Loucy (cell line): ENCODE measurements around the gene IFITM1.
A peak's percentile ranks its signal among the peaks of the same experiment; 100 is the strongest.
"Not testable (repeated sequence)": the region's sequence is repeated elsewhere in the genome, so short reads cannot be mapped to it uniquely, and the experiment has no call there.

ENCODE experiments used
- H2AFZ ChIP-seq: fragments of 200-600 bp; sonication (generic); 2 replicates; pipeline ENCODE4 v1.6.0; 2016; ENCODE audit warnings: antibody characterized with exemption, mild to moderate bottlenecking, low read length, moderate library complexity
- H3F3A ChIP-seq: fragments of 200-600 bp; 2 replicates; pipeline ENCODE4 v1.6.0; 2016; ENCODE audit warnings: antibody characterized with exemption, low read depth, mild to moderate bottlenecking
- H3K27me3 ChIP-seq: fragments of 200-600 bp; sonication (generic); 2 replicates; pipeline ENCODE4 v1.6.1; 2014; ENCODE audit warnings: low read length, mild to moderate bottlenecking; ENCODE audit not compliant: insufficient read depth, poor library complexity, severe bottlenecking
- H3K36me3 ChIP-seq: fragments of 200-600 bp; sonication (generic); 2 replicates; pipeline ENCODE4 v1.6.1; 2016; ENCODE audit warnings: low read length; ENCODE audit not compliant: insufficient read depth
- H3K4me1 ChIP-seq: fragments of 200-600 bp; sonication (generic); 2 replicates; pipeline ENCODE4 v1.5.1; 2014; ENCODE audit warnings: low read length, mild to moderate bottlenecking; ENCODE audit not compliant: insufficient read depth, poor library complexity, severe bottlenecking
- H3K4me2 ChIP-seq: fragments of 200-600 bp; sonication (generic); 2 replicates; pipeline ENCODE4 v1.6.0; 2014; ENCODE audit warnings: antibody characterized with exemption, low read length, low read depth, mild to moderate bottlenecking; ENCODE audit not compliant: poor library complexity, severe bottlenecking
- H3K4me3 ChIP-seq: fragments of 200-600 bp; sonication (generic); 2 replicates; pipeline ENCODE4 v1.5.1; 2014; ENCODE audit warnings: low read length, mild to moderate bottlenecking, mixed read lengths; ENCODE audit not compliant: poor library complexity, severe bottlenecking
- H3K79me2 ChIP-seq: fragments of 200-600 bp; sonication (generic); 2 replicates; pipeline ENCODE4 v1.6.1; 2014; ENCODE audit warnings: low read length; ENCODE audit not compliant: insufficient read depth
- H3K9ac ChIP-seq: fragments of 200-600 bp; sonication (generic); 2 replicates; pipeline ENCODE4 v1.6.0; 2014; ENCODE audit warnings: mild to moderate bottlenecking, low read depth, low read length, moderate library complexity; ENCODE audit not compliant: poor library complexity, severe bottlenecking
- H3K9me2 ChIP-seq: fragments of 200-600 bp; sonication (generic); replicated peaks from 2 replicates; pipeline ENCODE4 v1.6.1; 2016; ENCODE audit warnings: low read depth, low read length, mixed read lengths
- H3K9me3 ChIP-seq: fragments of 200-600 bp; sonication (generic); 2 replicates; pipeline ENCODE4 v1.6.1; 2014; ENCODE audit warnings: mild to moderate bottlenecking, antibody characterized with exemption, low read length, low read depth; ENCODE audit not compliant: insufficient read depth
- H4K20me1 ChIP-seq: fragments of 200-600 bp; sonication (generic); 2 replicates; pipeline ENCODE4 v1.6.0; 2014; ENCODE audit warnings: antibody characterized with exemption, low read length, mild to moderate bottlenecking; ENCODE audit not compliant: insufficient read depth, poor library complexity, severe bottlenecking
- CTCF ChIP-seq: fragments of 200-600 bp; sonication (generic); conservative IDR thresholded peaks from 2 replicates; pipeline ENCODE4 v1.5.1; 2014; ENCODE audit warnings: mild to moderate bottlenecking, antibody characterized with exemption, low read length
- EZH2phosphoT487 ChIP-seq: fragments of 200-600 bp; IDR thresholded peaks from 2 replicates; pipeline ENCODE4 v1.6.1; 2018; ENCODE audit warnings: antibody characterized with exemption, mild to moderate bottlenecking, moderate library complexity, borderline replicate concordance

The IFITM1 gene

GRCh38 chr11:306645-307371, 7.0 kb upstream of the IFITM1 start:
- Histone ChIP-seq H3K27me3 (no peaks in the 10 kb centered on the region), H3K9ac (peak overlapping the region; percentile 98), H3K4me3 (peak overlapping the region; percentile 98), H3K4me2 (peak overlapping the region; percentile 89), H3K4me1 (peaks cover 32% of the 10 kb centered on the region), H3K36me3 (no peaks in the 10 kb centered on the region), H3F3A (peaks cover 4% of the 10 kb centered on the region; the same call in 1 of the 2 replicates), H2AFZ (no peak overlapping the region), H3K79me2 (peaks cover 49% of the 10 kb centered on the region), H3K9me2 (no peaks in the 10 kb centered on the region), H3K9me3 (no peaks in the 10 kb centered on the region), H4K20me1 (peaks cover 4% of the 10 kb centered on the region)
- no peak for TF ChIP-seq CTCF
- no peak for TF ChIP-seq EZH2phosphoT487

- peak; percentile 41 for TF ChIP-seq CTCF
- H3K9me3 ChIP-seq, H3K27me3 ChIP-seq, H2AFZ ChIP-seq, H3F3A ChIP-seq, H3K36me3 ChIP-seq, H4K20me1 ChIP-seq, H3K9me2 ChIP-seq: not testable (repeated sequence)
- H3K4me3 ChIP-seq: peak within 1 kb of the TSS; percentile 98
- peaks cover 61% of the 10 kb centered on the region for H3K79me2 ChIP-seq
- peaks cover 44% of the 10 kb centered on the region for H3K4me1 ChIP-seq
- peak within 1 kb of the TSS; percentile 98 for H3K9ac ChIP-seq
- peak within 1 kb of the TSS; percentile 89 for H3K4me2 ChIP-seq
Observed at GRCh38 chr11:307766-308708, 5.8 kb upstream of the IFITM1 start, which contains the start of gene IFITM2. IFITM2 (plus strand) TSS chr11:307816; CDS start chr11:308193, 377 bp downstream.

GRCh38 chr11:308740-309665, 4.8 kb upstream of the IFITM1 start:
- peak overlapping the region; percentile 98 for H3K4me3 ChIP-seq
- not testable (repeated sequence) for H2AFZ ChIP-seq, H3F3A ChIP-seq, H3K36me3 ChIP-seq, H3K9me3 ChIP-seq, H3K9me2 ChIP-seq, H4K20me1 ChIP-seq, H3K27me3 ChIP-seq
- H3K79me2 ChIP-seq: peaks cover 71% of the 10 kb centered on the region
- peak overlapping the region; percentile 89 for H3K4me2 ChIP-seq
- H3K4me1 ChIP-seq: peaks cover 50% of the 10 kb centered on the region
- peak overlapping the region; percentile 98 for H3K9ac ChIP-seq

- peaks cover 82% of the 10 kb centered on the region for H3K79me2 ChIP-seq
Observed at GRCh38 chr11:309979-310572, 3.8 kb upstream of the IFITM1 start.

More at GRCh38 chr11:309979-310572, 3.8 kb upstream of the IFITM1 start:
- peaks cover 49% of the 10 kb centered on the region for H3K4me1 ChIP-seq
- peaks cover 11% of the 10 kb centered on the region for H3K27me3 ChIP-seq
- peak overlapping the region; percentile 98 for H3K4me3 ChIP-seq
- H3K36me3 ChIP-seq, H2AFZ ChIP-seq, H3K9me3 ChIP-seq, H3K9me2 ChIP-seq, H3F3A ChIP-seq: not testable (repeated sequence)
- peak overlapping the region; percentile 98 for H3K9ac ChIP-seq
- H3K4me2 ChIP-seq: peak overlapping the region; percentile 89
- H4K20me1 ChIP-seq: peaks cover 18% of the 10 kb centered on the region
